GM12874 (cell line): ENCODE data around the gene OAF.

ENCODE experiments used
- CTCF ChIP-seq: IDR thresholded peaks from 2 replicates; pipeline ENCODE4 v1.5.1; 2011; ENCODE audit warnings: low read depth, mild to moderate bottlenecking, control low read depth, low read length, moderate library complexity; ENCODE audit not compliant: insufficient read depth

The OAF gene

GRCh38 chr11:120215634-120216033 lies 4.8 kb downstream of the OAF start:
- TF ChIP-seq CTCF, result no peak

DNA sequence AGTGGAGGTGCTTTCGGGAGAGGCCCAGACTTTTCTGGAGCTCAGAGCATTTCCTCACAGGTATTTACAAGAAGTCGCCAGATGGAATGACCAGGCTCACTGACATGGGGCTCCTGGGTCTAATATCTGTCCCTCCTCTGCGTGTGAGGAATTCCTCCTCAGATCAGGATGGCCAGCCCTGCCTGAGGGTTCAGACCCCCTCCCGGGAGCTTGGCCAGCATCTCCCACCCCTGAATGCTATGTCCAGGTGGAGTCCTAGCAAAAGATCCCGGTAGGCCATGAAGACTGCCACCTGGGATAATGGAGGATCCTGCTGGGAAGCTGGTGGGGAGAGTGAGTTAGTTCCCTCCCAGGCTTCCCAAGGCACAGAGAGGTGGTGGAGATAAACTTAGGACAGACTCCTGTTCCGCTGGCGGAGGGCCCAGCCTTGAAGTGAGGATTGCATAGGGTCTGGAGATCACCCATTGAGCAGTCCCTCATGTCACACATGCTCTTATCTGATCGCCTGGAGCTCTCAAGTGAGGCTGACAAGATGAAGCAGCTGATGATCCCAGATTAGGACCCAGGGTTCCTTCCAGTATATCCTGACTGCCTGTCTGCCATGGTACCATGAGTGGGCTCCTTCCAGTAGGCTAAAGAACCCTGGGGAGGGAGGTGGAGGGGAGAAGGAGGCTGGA lies 5.7 kb downstream of the OAF start:
- no peak for TF ChIP-seq CTCF

GRCh38 chr11:120217526-120217925 lies 6.7 kb downstream of the OAF start:
- no peak for TF ChIP-seq CTCF

GRCh38 chr11:120217941-120218694 lies 7.3 kb downstream of the OAF start:
- TF ChIP-seq CTCF, result no peak

GRCh38 chr11:120218695-120219033 lies 7.8 kb downstream of the OAF start:
- no peak for TF ChIP-seq CTCF

DNA sequence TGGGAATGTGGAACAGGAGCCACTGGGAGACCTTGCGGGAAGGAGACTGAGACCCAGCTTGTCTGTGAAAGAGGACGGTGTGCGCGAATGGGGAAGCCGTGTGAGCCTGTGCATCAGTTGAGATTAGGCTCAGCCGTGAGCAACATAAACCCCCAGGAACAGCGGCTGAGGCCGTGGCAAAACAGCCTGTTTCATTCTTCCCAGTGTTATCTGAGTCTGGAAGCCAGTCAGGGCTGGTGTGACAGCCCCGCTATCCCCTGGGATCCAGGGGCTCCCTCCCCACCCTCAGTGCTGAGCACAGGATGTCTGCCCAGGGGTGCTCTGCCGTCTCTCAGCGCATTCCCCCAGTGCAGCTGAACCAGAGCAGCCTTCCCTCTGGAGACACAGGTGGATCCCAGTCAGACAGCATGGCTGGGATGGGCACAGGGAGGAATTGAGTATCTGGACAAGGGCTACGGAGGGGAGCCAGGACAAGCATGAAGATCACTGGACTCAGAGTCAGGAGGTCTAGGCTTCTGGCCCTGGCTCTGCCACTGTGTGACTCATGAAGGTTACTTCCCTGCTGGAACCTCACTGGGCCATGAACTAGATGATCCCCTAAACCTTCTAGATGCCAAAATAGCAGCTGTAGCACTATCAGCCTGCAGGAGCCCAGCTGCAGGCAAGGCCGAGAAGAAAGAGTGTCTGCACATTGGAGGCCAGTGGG lies 8.6 kb downstream of the OAF start:
- TF ChIP-seq CTCF, result no peak

- no peak for TF ChIP-seq CTCF
These were observed 9.3 kb downstream of the OAF start for GRCh38 chr11:120219938-120220746.
